ENCODE results near the gene C17orf113.
"Not testable (repeated sequence)": the region's sequence is repeated elsewhere in the genome, so short reads cannot be mapped to it uniquely, and the experiment has no call there.

The C17orf113 gene

GRCh38 chr17:42016941-42017865 lies 33.2 kb downstream of the C17orf113 start, which contains the start of gene DNAJC7:
Gene DNAJC7 (minus strand): TSS chr17:42017439. CDS start chr17:42017416, 23 bp downstream.
- peak; percentile 93 for DNase-seq (ENCODE audit: low spot score)

- peak; percentile 38 for DNase-seq (ENCODE audit: low spot score)
Observed at GRCh38 chr17:42016411-42016831, 34.0 kb downstream of the C17orf113 start.

- DNase-seq (ENCODE audit: low spot score), result not testable (repeated sequence)
Observed at GRCh38 chr17:42013740-42014139, 36.7 kb downstream of the C17orf113 start.

- DNase-seq (ENCODE audit: low spot score), result not testable (repeated sequence)
Observed at GRCh38 chr17:42012363-42012762, 38.0 kb downstream of the C17orf113 start.

- peak; percentile 35 for DNase-seq (ENCODE audit: low spot score)
Observed at GRCh38 chr17:42010898-42011516, 39.4 kb downstream of the C17orf113 start.

GRCh38 chr17:42010266-42010680 lies 40.1 kb downstream of the C17orf113 start:
- DNase-seq (ENCODE audit: low spot score), result not testable (repeated sequence)

GRCh38 chr17:42009170-42009569 lies 41.2 kb downstream of the C17orf113 start:
- no peak for DNase-seq (ENCODE audit: low spot score)

- no peak for DNase-seq (ENCODE audit: low spot score)
Observed at GRCh38 chr17:42005166-42005565, 45.2 kb downstream of the C17orf113 start.

- DNase-seq (ENCODE audit: low spot score), result no peak
Observed at GRCh38 chr17:42002792-42003301, 47.6 kb downstream of the C17orf113 start.

- DNase-seq (ENCODE audit: low spot score), result no peak
Observed at GRCh38 chr17:42002175-42002791, 48.1 kb downstream of the C17orf113 start.

- no peak for DNase-seq (ENCODE audit: low spot score)
Observed at GRCh38 chr17:42001729-42002128, 48.7 kb downstream of the C17orf113 start.

GRCh38 chr17:42000413-42001133 lies 49.8 kb downstream of the C17orf113 start:
- DNase-seq (ENCODE audit: low spot score), result no peak

- no peak for DNase-seq (ENCODE audit: low spot score)
Observed at GRCh38 chr17:41998497-41998896, 51.9 kb downstream of the C17orf113 start.

GRCh38 chr17:41996855-41997164 lies 53.6 kb downstream of the C17orf113 start:
- no peak for DNase-seq (ENCODE audit: low spot score)

- DNase-seq (ENCODE audit: low spot score), result no peak
Observed at GRCh38 chr17:41992576-41992975, 57.8 kb downstream of the C17orf113 start.

- no peak for DNase-seq (ENCODE audit: low spot score)
Observed at GRCh38 chr17:41989702-41990419, 60.5 kb downstream of the C17orf113 start.

- DNase-seq (ENCODE audit: low spot score), result no peak
Observed at GRCh38 chr17:41988418-41988817, 62.0 kb downstream of the C17orf113 start.
